PFSK-1 (cell line): Measurements from ENCODE around the gene FGFR4.

Experiments
- FOXP2 ChIP-seq: optimal IDR thresholded peaks from 2 replicates; pipeline ENCODE3; 2011; ENCODE audit warnings: borderline replicate concordance, control low read depth, inconsistent platforms; ENCODE audit not compliant: insufficient read depth; ENCODE audit errors: extremely low read length, extremely low read depth
- POLR2AphosphoS5 ChIP-seq: IDR thresholded peaks from 2 replicates; pipeline ENCODE4 v1.6.1; 2012; ENCODE audit warnings: low read depth, mild to moderate bottlenecking, control low read depth, low read length, moderate library complexity
- REST ChIP-seq, 2 experiments: IDR thresholded peaks; 2 replicates each; pipeline versions ENCODE4 v1.6.1 to v1.8.0; 2011 to 2012; ENCODE audit warnings: low read depth in 2 of 2, low read length in 2 of 2, control low read depth in 1 of 2, inconsistent platforms in 1 of 2, mild to moderate bottlenecking in 1 of 2, moderate library complexity in 1 of 2; ENCODE audit not compliant: insufficient read depth in 1 of 2
- SIN3A ChIP-seq: IDR thresholded peaks from 2 replicates; pipeline ENCODE4 v1.6.1; 2012; ENCODE audit warnings: mild to moderate bottlenecking, low read length, moderate library complexity, borderline replicate concordance; ENCODE audit not compliant: insufficient read depth
- TAF1 ChIP-seq: IDR thresholded peaks from 2 replicates; pipeline ENCODE4 v1.6.1; 2012; ENCODE audit warnings: low read length, control low read depth, borderline replicate concordance; ENCODE audit not compliant: insufficient read depth

FGFR4 gene

GRCh38 chr5:177043114-177043513 lies 43.6 kb upstream of the FGFR4 start:
- TF ChIP-seq FOXP2 = no peak
- TF ChIP-seq TAF1 = no peak
- no peak for TF ChIP-seq SIN3A
- TF ChIP-seq POLR2AphosphoS5 = no peak
- TF ChIP-seq REST (IDR thresholded peaks at IDR 0.05; ENCODE audit: insufficient read depth in 1 of 2, low read depth in 2 of 2, low read length in 2 of 2) = no peak

GRCh38 chr5:177043958-177044357 lies 42.8 kb upstream of the FGFR4 start:
- TF ChIP-seq FOXP2 = no peak
- no peak for TF ChIP-seq SIN3A
- TF ChIP-seq TAF1 = no peak
- TF ChIP-seq POLR2AphosphoS5 = no peak
- TF ChIP-seq REST (IDR thresholded peaks at IDR 0.05; ENCODE audit: insufficient read depth in 1 of 2, low read depth in 2 of 2, low read length in 2 of 2) = no peak

DNA sequence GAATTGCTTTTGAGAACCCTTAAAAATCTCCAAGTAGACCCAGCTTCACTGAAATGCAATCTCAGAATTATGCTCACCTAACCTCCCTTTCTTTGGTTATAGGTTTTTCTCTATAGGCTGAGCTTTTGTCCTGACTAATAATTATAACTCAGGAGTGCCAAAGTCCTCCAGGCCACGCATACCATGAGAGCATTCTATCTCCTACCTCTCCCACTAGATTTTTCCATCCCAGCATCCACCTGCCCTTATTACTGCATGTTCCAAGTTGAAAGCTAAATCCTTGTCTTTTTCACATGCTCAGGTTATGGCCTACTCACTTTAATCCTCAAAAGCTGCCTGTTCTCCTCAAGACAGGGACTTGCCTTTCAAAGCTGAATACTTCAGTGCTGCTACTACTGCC lies 42.1 kb upstream of the FGFR4 start:
- no peak for TF ChIP-seq REST (IDR thresholded peaks at IDR 0.05; ENCODE audit: insufficient read depth in 1 of 2, low read depth in 2 of 2, low read length in 2 of 2)
- TF ChIP-seq SIN3A = no peak
- TF ChIP-seq TAF1 = no peak
- no peak for TF ChIP-seq POLR2AphosphoS5
- no peak for TF ChIP-seq FOXP2

- TF ChIP-seq REST (IDR thresholded peaks at IDR 0.05; ENCODE audit: insufficient read depth in 1 of 2, low read depth in 2 of 2, low read length in 2 of 2) (no peak), POLR2AphosphoS5 (no peak), SIN3A (no peak), FOXP2 (no peak), TAF1 (no peak)
Measured at GRCh38 chr5:177045631-177046030, 41.1 kb upstream of the FGFR4 start.

DNA sequence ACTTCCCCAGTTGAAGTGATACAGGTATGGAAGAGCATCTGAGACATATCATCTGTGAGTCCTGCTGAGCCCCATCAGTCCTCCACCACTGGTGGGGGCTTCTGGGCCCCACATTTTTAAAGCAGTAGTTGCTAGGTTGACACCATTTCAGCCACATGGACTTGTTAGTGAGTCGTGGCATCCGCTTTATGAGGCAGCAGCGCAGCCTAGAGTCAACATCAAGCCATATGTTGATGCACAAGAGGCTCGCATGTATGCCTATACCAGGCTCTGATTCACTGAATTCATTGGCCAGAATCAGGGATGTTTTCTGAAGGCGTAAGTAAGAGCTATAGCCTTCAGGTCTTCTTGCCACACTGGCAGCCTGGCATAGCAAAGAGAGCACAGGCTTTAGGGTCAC lies 37.4 kb upstream of the FGFR4 start:
- TF ChIP-seq POLR2AphosphoS5 (no peak), FOXP2 (no peak), SIN3A (no peak), REST (IDR thresholded peaks at IDR 0.05; ENCODE audit: insufficient read depth in 1 of 2, low read depth in 2 of 2, low read length in 2 of 2) (no peak), TAF1 (no peak)
